Breast epithelium (tissue), 3 donors: ENCODE data around the gene CSTF2T.

Source experiments
- CTCF ChIP-seq, 3 donors: fragments of 450-650 bp; IDR thresholded peaks; one replicate each; pipeline ENCODE4 v1.5.1; 2016 to 2017; ENCODE audit warnings: antibody characterized with exemption in 3 of 3, mild to moderate bottlenecking in 3 of 3, moderate library complexity in 3 of 3
- POLR2A ChIP-seq: fragments of 450-650 bp; IDR thresholded peaks from one replicate; pipeline ENCODE4 v1.6.1; 2016; ENCODE audit warnings: antibody characterized with exemption, mild to moderate bottlenecking, moderate library complexity
- POLR2AphosphoS5 ChIP-seq, 3 donors: sonication (generic); formaldehyde crosslinking; IDR thresholded peaks; one replicate each; pipeline ENCODE4 v1.6.1; 2017; ENCODE audit warnings: antibody characterized with exemption in 3 of 3

GRCh38 chr10:51694086-51694768 lies 5.2 kb downstream of the CSTF2T start:
- TF ChIP-seq POLR2A (no peak), CTCF (IDR thresholded peaks at IDR 0.05) (no peak), POLR2AphosphoS5 (IDR thresholded peaks at IDR 0.05) (no peak)
